IMR-90 (cell line): Measurements from ENCODE around the gene SMIM29.
"Not testable (repeated sequence)": the region's sequence is repeated elsewhere in the genome, so short reads cannot be mapped to it uniquely, and the experiment has no call there.

ENCODE experiments used
- CEBPB ChIP-seq: IDR thresholded peaks from 2 replicates; pipeline ENCODE4 v1.6.1; 2012; ENCODE audit warnings: low read depth, low read length, improper control_type of control experiment
- CTCF ChIP-seq: conservative IDR thresholded peaks from 2 replicates; pipeline ENCODE4 v1.5.1; 2012; ENCODE audit warnings: mild to moderate bottlenecking, low read depth, low read length, improper control_type of control experiment
- POLR2A ChIP-seq: IDR thresholded peaks from 2 replicates; pipeline ENCODE4 v1.6.1; 2012; ENCODE audit warnings: mild to moderate bottlenecking, low read depth, low read length
- RAD21 ChIP-seq: IDR thresholded peaks from 2 replicates; pipeline ENCODE4 v1.6.1; 2012; ENCODE audit warnings: low read length, improper control_type of control experiment
- RFX5 ChIP-seq: IDR thresholded peaks from 2 replicates; pipeline ENCODE4 v1.8.0; 2012; ENCODE audit warnings: low read depth, mild to moderate bottlenecking, low read length, moderate library complexity
- SMC3 ChIP-seq: fragments of 150-350 bp; IDR thresholded peaks from 2 replicates; pipeline ENCODE4 v1.6.1; 2016; ENCODE audit warnings: low read depth, mild to moderate bottlenecking, antibody characterized with exemption, low read length, moderate library complexity

GRCh38 chr6:34252395-34252794 is 3.6 kb upstream of the SMIM29 start:
- not testable (repeated sequence) for TF ChIP-seq CTCF, POLR2A, RFX5, CEBPB, RAD21, SMC3
